ENCODE measurements around the gene CXCL11. TPM values are rescaled to one million over a fixed set of nuclear protein-coding genes. Genes with fewer than 3 reads are reported as not detected.

CXCL11 gene
- not detected in 2 replicates for total RNA-seq (2013; cell fraction: nucleolus; rRNA removed)
- not detected in 2 replicates for total RNA-seq (2014; rRNA removed)
- not detected in 2 replicates for total RNA-seq (2014; rRNA removed; fragmentation: Illumina TruSeq; extraction: Trizol)
- total RNA-seq (2021): not detected in 2 replicates
- polyA plus RNA-seq (2011; ENCODE audit: low read depth): not detected
- polyA plus RNA-seq (2011; rRNA removed): not detected in 2 replicates
- 0.04 TPM in 1 of 2 replicates, not detected in the other for polyA plus RNA-seq (2011; cell fraction: cytosol; rRNA removed)
- polyA plus RNA-seq (2011; cell fraction: nucleus; rRNA removed): not detected in 2 replicates
- polyA plus RNA-seq (2012): not detected in 2 replicates
- 0.17 TPM in 1 of 2 replicates, not detected in the other for polyA plus RNA-seq (2014; fragmentation: Illumina TruSeq; extraction: Trizol)
- under 1 TPM in 1 of 2 experiments, not detected in 1; 0.04 TPM for polyA plus RNA-seq (2014; fragmentation: Nextera tagmentation; extraction: Ambion mirVana)
- polyA plus RNA-seq (2014; rRNA removed): not detected in 2 replicates
- polyA plus RNA-seq (2016; fragmentation: Nextera tagmentation; extraction: Ambion mirVana): not detected
- not detected in 2 replicates for polyA minus RNA-seq (2011; rRNA and poly(A)+ RNA removed)
- polyA minus RNA-seq (2011; cell fraction: cytosol; rRNA and poly(A)+ RNA removed): not detected in 2 replicates
- polyA minus RNA-seq (2011; cell fraction: nucleus; rRNA and poly(A)+ RNA removed): not detected in 2 replicates
- not detected for Bru-seq, nascent RNA
- BruChase-seq, experiment 1, labeled RNA remaining after a 6-hour chase: not detected
- BruChase-seq, experiment 2, labeled RNA remaining after a 2-hour chase: percentile 22 among the genes with signal in this experiment
- long read RNA-seq, experiment 1: 0 reads
- long read RNA-seq, experiment 2: 0 reads

- Histone ChIP-seq H3K4me3 (no peak within 1 kb of the TSS), H3K27me3 (replicated peaks in 1 of 2; ENCODE audit: control insufficient read depth in 2 of 2, insufficient read depth in 2 of 2, low read length in 1 of 2) (no peaks in the 10 kb centered on the region; a peak in 1 of 4 replicates), H3K4me2 (ENCODE audit: control insufficient read depth, insufficient read depth) (no peak within 1 kb of the TSS; the same call in 1 of the 2 replicates), H4K20me1 (ENCODE audit: control insufficient read depth, insufficient read depth) (no peaks in the 10 kb centered on the region), H3K36me3 (ENCODE audit: control insufficient read depth in 2 of 2, insufficient read depth in 2 of 2, low read length in 1 of 2) (no peaks in the 10 kb centered on the region), H2AFZ (ENCODE audit: control insufficient read depth, low read depth, low read length) (no peak within 1 kb of the TSS), H3K27ac (ENCODE audit: control insufficient read depth, insufficient read depth) (no peak within 1 kb of the TSS), H3K9me3 (replicated peaks; ENCODE audit: control insufficient read depth, insufficient read depth, low read length) (no peaks in the 10 kb centered on the region), H3K4me1 (ENCODE audit: control insufficient read depth, insufficient read depth, low read length) (no peaks in the 10 kb centered on the region), H3K79me2 (ENCODE audit: control insufficient read depth, insufficient read depth, low read length) (no peaks in the 10 kb centered on the region), H3K9ac (ENCODE audit: control insufficient read depth, insufficient read depth, low read length) (no peak within 1 kb of the TSS)
- ChIA-PET POLR2A (no interaction called here), SMC1A (ENCODE audit: uncharacterized antibody, unreplicated experiment) (interaction anchor here (1.0 to 3.3 kb wide), 4 partner anchors 16 to 40 kb away, joined by 3 to 13 read pairs (median 9); no protein-coding TSS in a partner anchor), RAD21 (ENCODE audit: unreplicated experiment) (interaction anchor here (1.6 kb wide), 1 partner anchor 32 kb away, joined by 4 read pairs; no protein-coding TSS in a partner anchor), CTCF (interaction anchor here (0.7 to 3.9 kb wide), 5 partner anchors 19 to 140 kb away, joined by 3 to 20 read pairs (median 3); no protein-coding TSS in a partner anchor)
- peak; percentile 7 for FAIRE-seq
- WGBS (ENCODE audit: insufficient coverage, insufficient replicate concordance, low lambda C conversion rate, missing lambda C conversion rate): 95% methylated on average over 2 of the region's 2 CpGs
- in situ Hi-C loops (cut with MboI) (no loop called here), intact Hi-C loops (cut with micrococcal nuclease; ENCODE audit: unreplicated experiment) (no loop called here)
- ATAC-seq: no peak
- TF ChIP-seq PML (IDR thresholded peaks at IDR 0.05; ENCODE audit: low read length): no peak
- no peak for TF ChIP-seq ZNF274 (IDR thresholded peaks at IDR 0.05; ENCODE audit: insufficient read depth, insufficient read length)
- TF ChIP-seq ETV6 (conservative IDR thresholded peaks at IDR 0.05 in 1 of 2, IDR thresholded peaks at IDR 0.05 in 1 of 2; ENCODE audit: borderline replicate concordance in 1 of 2, low read depth in 1 of 2): no peak
- TF ChIP-seq IKZF1 (conservative IDR thresholded peaks at IDR 0.05): no peak
- no peak for TF ChIP-seq MEF2B (IDR thresholded peaks at IDR 0.05; ENCODE audit: partially characterized antibody, poor library complexity, severe bottlenecking)
- no peak for TF ChIP-seq CHD1 (IDR thresholded peaks at IDR 0.05; ENCODE audit: low read depth, low read length)
- no peak for TF ChIP-seq SIN3A (IDR thresholded peaks at IDR 0.05; ENCODE audit: low read depth, low read length)
- no peak for TF ChIP-seq HSF1 (IDR thresholded peaks at IDR 0.05; ENCODE audit: low read depth, low read length)
- TF ChIP-seq NR2C1 (IDR thresholded peaks at IDR 0.05): no peak
- no peak for TF ChIP-seq NFXL1 (IDR thresholded peaks at IDR 0.05; ENCODE audit: borderline replicate concordance)
- TF ChIP-seq RAD21 (IDR thresholded peaks at IDR 0.05; ENCODE audit: insufficient read depth, low read depth, low read length): no peak
- TF ChIP-seq MYB (IDR thresholded peaks at IDR 0.05; ENCODE audit: borderline replicate concordance, low read depth, low read length): no peak
- no peak for TF ChIP-seq NBN (IDR thresholded peaks at IDR 0.05)
- TF ChIP-seq POU2F2 (IDR thresholded peaks at IDR 0.05; ENCODE audit: borderline replicate concordance, low read depth, low read length): no peak
- TF ChIP-seq CHD4 (IDR thresholded peaks at IDR 0.05): no peak
- TF ChIP-seq BACH1 (IDR thresholded peaks at IDR 0.05; ENCODE audit: borderline replicate concordance): no peak
- no peak for TF ChIP-seq POLR2AphosphoS5 (IDR thresholded peaks at IDR 0.05; ENCODE audit: low read length)
- TF ChIP-seq HDAC6 (IDR thresholded peaks at IDR 0.05; ENCODE audit: unreplicated experiment): no peak
- TF ChIP-seq IRF5 (IDR thresholded peaks at IDR 0.05; ENCODE audit: borderline replicate concordance): no peak
- no TSS peak for BruUV-seq (replicated peaks)
- DNase-seq (ENCODE audit: low read depth, low spot score): no peak
Observed at GRCh38 chr4:76035799-76036380, at the start of gene CXCL11. Gene CXCL11, minus strand, starts transcription at chr4:76036070. Its CDS starts 83 bp downstream, at chr4:76035987.
